ENCODE measurements around the gene TTLL8. TPM values are rescaled to one million over a fixed set of nuclear protein-coding genes. Genes with fewer than 3 reads are reported as not detected.

TTLL8 gene
- total and polyA plus RNA-seq, 2 donors (not counting 1 experiment from before 2014, with no cell fraction given), result not detected

- Histone ChIP-seq H3K27me3 (ENCODE audit: control insufficient read depth, insufficient read depth, low read length) (no peaks in the 10 kb centered on the region), H3K27ac (ENCODE audit: insufficient read depth, low read length) (no peak overlapping the region), H3K4me3 (replicated peaks in 1 of 4; ENCODE audit: control extremely low read depth in 1 of 4, insufficient read depth in 1 of 4, low read depth in 3 of 4, low read length in 4 of 4) (no peak overlapping the region), H4K20me1 (ENCODE audit: control insufficient read depth, extremely low read depth, insufficient read depth, low read length) (no peaks in the 10 kb centered on the region), H3K36me3 (ENCODE audit: control insufficient read depth, insufficient read depth, low read length) (no peaks in the 10 kb centered on the region), H2AFZ (ENCODE audit: low read length) (no peak overlapping the region), H3K9me3 (ENCODE audit: control insufficient read depth, insufficient read depth, low read depth, low read length) (no peaks in the 10 kb centered on the region), H3K4me1 (ENCODE audit: control insufficient read depth, extremely low read depth, insufficient read depth, low read length) (no peaks in the 10 kb centered on the region), H3K4me2 (ENCODE audit: extremely low read depth, insufficient read depth, low read length) (no peak overlapping the region), H3K79me2 (ENCODE audit: control insufficient read depth, insufficient read depth, low read length) (no peaks in the 10 kb centered on the region), H3K9ac (ENCODE audit: insufficient read depth, low read length) (no peak overlapping the region)
- TF ChIP-seq EZH2 (IDR thresholded peaks at IDR 0.05; ENCODE audit: low read length, missing control alignments) (no peak), CTCF (conservative IDR thresholded peaks at IDR 0.05 in 1 of 2, IDR thresholded peaks at IDR 0.05 in 1 of 2; ENCODE audit: low read depth in 1 of 2, low read length in 2 of 2) (no peak)
- DNase-seq (ENCODE audit: low read depth in 2 of 2), result no peak
These were observed 3.2 kb upstream of the TTLL8 start for GRCh38 chr22:50061141-50061823.

GRCh38 chr22:50060441-50061140 is 2.5 kb upstream of the TTLL8 start:
- H3K27me3 ChIP-seq (ENCODE audit: control insufficient read depth, insufficient read depth, low read length), result no peaks in the 10 kb centered on the region
- H3K4me1 ChIP-seq (ENCODE audit: control insufficient read depth, extremely low read depth, insufficient read depth, low read length), result no peaks in the 10 kb centered on the region
- H3K9me3 ChIP-seq (ENCODE audit: control insufficient read depth, insufficient read depth, low read depth, low read length), result no peaks in the 10 kb centered on the region
- H3K9ac ChIP-seq (ENCODE audit: insufficient read depth, low read length), result no peak overlapping the region
- no peak overlapping the region for H3K4me2 ChIP-seq (ENCODE audit: extremely low read depth, insufficient read depth, low read length)
- H2AFZ ChIP-seq (ENCODE audit: low read length), result no peak overlapping the region
- no peaks in the 10 kb centered on the region for H4K20me1 ChIP-seq (ENCODE audit: control insufficient read depth, extremely low read depth, insufficient read depth, low read length)
- no peaks in the 10 kb centered on the region for H3K79me2 ChIP-seq (ENCODE audit: control insufficient read depth, insufficient read depth, low read length)
- H3K36me3 ChIP-seq (ENCODE audit: control insufficient read depth, insufficient read depth, low read length), result no peaks in the 10 kb centered on the region
- no peak for DNase-seq (ENCODE audit: low read depth in 2 of 2)
- TF ChIP-seq CTCF (conservative IDR thresholded peaks at IDR 0.05 in 1 of 2, IDR thresholded peaks at IDR 0.05 in 1 of 2; ENCODE audit: low read depth in 1 of 2, low read length in 2 of 2), result no peak
- TF ChIP-seq EZH2 (IDR thresholded peaks at IDR 0.05; ENCODE audit: low read length, missing control alignments), result no peak
- no peak overlapping the region for H3K4me3 ChIP-seq (replicated peaks in 1 of 4; ENCODE audit: control extremely low read depth in 1 of 4, insufficient read depth in 1 of 4, low read depth in 3 of 4, low read length in 4 of 4)
- H3K27ac ChIP-seq (ENCODE audit: insufficient read depth, low read length), result no peak overlapping the region

- no peak overlapping the region for H2AFZ ChIP-seq (ENCODE audit: low read length)
- TF ChIP-seq CTCF (conservative IDR thresholded peaks at IDR 0.05 in 1 of 2, IDR thresholded peaks at IDR 0.05 in 1 of 2; ENCODE audit: low read depth in 1 of 2, low read length in 2 of 2) (no peak), EZH2 (IDR thresholded peaks at IDR 0.05; ENCODE audit: low read length, missing control alignments) (no peak)
- H4K20me1 ChIP-seq (ENCODE audit: control insufficient read depth, extremely low read depth, insufficient read depth, low read length), result no peaks in the 10 kb centered on the region
- no peaks in the 10 kb centered on the region for H3K79me2 ChIP-seq (ENCODE audit: control insufficient read depth, insufficient read depth, low read length)
- no peaks in the 10 kb centered on the region for H3K9me3 ChIP-seq (ENCODE audit: control insufficient read depth, insufficient read depth, low read depth, low read length)
- no peak overlapping the region for H3K27ac ChIP-seq (ENCODE audit: insufficient read depth, low read length)
- no peak overlapping the region for H3K9ac ChIP-seq (ENCODE audit: insufficient read depth, low read length)
- H3K4me3 ChIP-seq (replicated peaks in 1 of 4; ENCODE audit: control extremely low read depth in 1 of 4, insufficient read depth in 1 of 4, low read depth in 3 of 4, low read length in 4 of 4), result no peak overlapping the region
- no peak for DNase-seq (ENCODE audit: low read depth in 2 of 2)
- H3K36me3 ChIP-seq (ENCODE audit: control insufficient read depth, insufficient read depth, low read length), result no peaks in the 10 kb centered on the region
- H3K27me3 ChIP-seq (ENCODE audit: control insufficient read depth, insufficient read depth, low read length), result no peaks in the 10 kb centered on the region
- H3K4me1 ChIP-seq (ENCODE audit: control insufficient read depth, extremely low read depth, insufficient read depth, low read length), result no peaks in the 10 kb centered on the region
- H3K4me2 ChIP-seq (ENCODE audit: extremely low read depth, insufficient read depth, low read length), result no peak overlapping the region
These were observed 1.8 kb upstream of the TTLL8 start for GRCh38 chr22:50059881-50060262.

All from fibroblast of lung (primary cell).